GM12872 (cell line): ENCODE data around the gene ARL5A.

Source experiments
- TF ChIP-seq, protein P1 (sequence below): IDR thresholded peaks from 3 replicates; pipeline ENCODE4 v1.5.1; 2011; ENCODE audit warnings: low read depth, mild to moderate bottlenecking, low read length, moderate library complexity; ENCODE audit not compliant: insufficient read depth

Gene ARL5A

GRCh38 chr2:151753540-151753939, 74.7 kb downstream of the ARL5A start:
- TF ChIP-seq, protein P1, sequence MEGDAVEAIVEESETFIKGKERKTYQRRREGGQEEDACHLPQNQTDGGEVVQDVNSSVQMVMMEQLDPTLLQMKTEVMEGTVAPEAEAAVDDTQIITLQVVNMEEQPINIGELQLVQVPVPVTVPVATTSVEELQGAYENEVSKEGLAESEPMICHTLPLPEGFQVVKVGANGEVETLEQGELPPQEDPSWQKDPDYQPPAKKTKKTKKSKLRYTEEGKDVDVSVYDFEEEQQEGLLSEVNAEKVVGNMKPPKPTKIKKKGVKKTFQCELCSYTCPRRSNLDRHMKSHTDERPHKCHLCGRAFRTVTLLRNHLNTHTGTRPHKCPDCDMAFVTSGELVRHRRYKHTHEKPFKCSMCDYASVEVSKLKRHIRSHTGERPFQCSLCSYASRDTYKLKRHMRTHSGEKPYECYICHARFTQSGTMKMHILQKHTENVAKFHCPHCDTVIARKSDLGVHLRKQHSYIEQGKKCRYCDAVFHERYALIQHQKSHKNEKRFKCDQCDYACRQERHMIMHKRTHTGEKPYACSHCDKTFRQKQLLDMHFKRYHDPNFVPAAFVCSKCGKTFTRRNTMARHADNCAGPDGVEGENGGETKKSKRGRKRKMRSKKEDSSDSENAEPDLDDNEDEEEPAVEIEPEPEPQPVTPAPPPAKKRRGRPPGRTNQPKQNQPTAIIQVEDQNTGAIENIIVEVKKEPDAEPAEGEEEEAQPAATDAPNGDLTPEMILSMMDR, result no peak
